Lung (tissue), 4 donors: ENCODE measurements around the gene NSD1. TPM values are rescaled to one million over a fixed set of nuclear protein-coding genes. Genes with fewer than 3 reads are reported as not detected.

Source experiments
- polyA plus RNA-seq, 2 donors: library from polyadenylated mRNA; stranded (reverse); fragments of 200-250 nt; gene quantifications; one replicate each; pipeline ENCODE4 v1.2.1, GENCODE V29; 2013
- total RNA-seq, 2 donors: library from RNA; depleted of rRNA in 1 of 2; stranded (reverse); fragments of >200 nt in 1 of 2; gene quantifications; one replicate each; pipeline ENCODE4 v1.2.1, GENCODE V29; 2014 to 2021
- donor health status: Bipolar disorder and iron deficiency.
- donor health status: healthy.
- donor health status: DM: yes; HTN: yes; CAD: no.

Gene NSD1
- total and polyA plus RNA-seq, 4 donors, result 8.0 to 81.7 (median 43.2) TPM

Other genes with a start within 250 kb of the NSD1 start
- 100 to 1,000 TPM in 1 of 2 donors, 1 to 10 TPM in 1; 9.2 to 111 TPM for gene HK3, start 234.4 kb upstream of the NSD1 start, total RNA-seq
- gene HK3, start 234.4 kb upstream of the NSD1 start, polyA plus RNA-seq, result 100 to 1,000 TPM in 1 of 2 donors, 10 to 100 TPM in 1; 56.1 to 260 TPM
- gene UIMC1, start 127.0 kb upstream of the NSD1 start, total RNA-seq, result 10 to 100 TPM; 33.9 to 50.8 TPM
- 10 to 100 TPM; 21.6 to 21.9 TPM for gene UIMC1, start 127.0 kb upstream of the NSD1 start, polyA plus RNA-seq
- 10 to 100 TPM; 12.1 to 31.5 TPM for gene ZNF346, start 111.1 kb upstream of the NSD1 start, total RNA-seq
- 1 to 10 TPM; 6.6 to 7.0 TPM for gene ZNF346, start 111.1 kb upstream of the NSD1 start, polyA plus RNA-seq
- 100 to 1,000 TPM in 1 of 2 donors, 10 to 100 TPM in 1; 52.0 to 106 TPM for gene FGFR4, start 46.9 kb upstream of the NSD1 start, total RNA-seq
- 10 to 100 TPM; 20.9 to 35.7 TPM for gene FGFR4, start 46.9 kb upstream of the NSD1 start, polyA plus RNA-seq
- gene RAB24, start 169.9 kb downstream of the NSD1 start, total RNA-seq, result 10 to 100 TPM; 25.9 to 29.5 TPM
- 10 to 100 TPM; 55.4 to 76.6 TPM for gene RAB24, start 169.9 kb downstream of the NSD1 start, polyA plus RNA-seq
- 100 to 1,000 TPM in 1 of 2 donors, 10 to 100 TPM in 1; 43.3 to 134 TPM for gene PRELID1, start 170.0 kb downstream of the NSD1 start, total RNA-seq
- 100 to 1,000 TPM; 133 to 236 TPM for gene PRELID1, start 170.0 kb downstream of the NSD1 start, polyA plus RNA-seq
- gene MXD3, start 178.1 kb downstream of the NSD1 start, total RNA-seq, result 1 to 10 TPM; 7.4 to 8.4 TPM
- 10 to 100 TPM; 17.5 to 29.0 TPM for gene MXD3, start 178.1 kb downstream of the NSD1 start, polyA plus RNA-seq
- 100 to 1,000 TPM; 179 to 183 TPM for gene LMAN2, start 217.9 kb downstream of the NSD1 start, total RNA-seq
- 100 to 1,000 TPM; 101 to 316 TPM for gene LMAN2, start 217.9 kb downstream of the NSD1 start, polyA plus RNA-seq
- 10 to 100 TPM in 1 of 2 donors, 1 to 10 TPM in 1; 9.3 to 28.8 TPM for gene RGS14, start 224.2 kb downstream of the NSD1 start, total RNA-seq
- 10 to 100 TPM; 17.3 to 32.8 TPM for gene RGS14, start 224.2 kb downstream of the NSD1 start, polyA plus RNA-seq